Measurements from ENCODE around the gene ZSCAN32. TPM values are rescaled to one million over a fixed set of nuclear protein-coding genes. Genes with fewer than 3 reads are reported as not detected.

ZSCAN32 gene
- 14.6 and 17.6 TPM in 2 replicates for total RNA-seq (2014; rRNA removed; shearing (Covaris generic))

DNA sequence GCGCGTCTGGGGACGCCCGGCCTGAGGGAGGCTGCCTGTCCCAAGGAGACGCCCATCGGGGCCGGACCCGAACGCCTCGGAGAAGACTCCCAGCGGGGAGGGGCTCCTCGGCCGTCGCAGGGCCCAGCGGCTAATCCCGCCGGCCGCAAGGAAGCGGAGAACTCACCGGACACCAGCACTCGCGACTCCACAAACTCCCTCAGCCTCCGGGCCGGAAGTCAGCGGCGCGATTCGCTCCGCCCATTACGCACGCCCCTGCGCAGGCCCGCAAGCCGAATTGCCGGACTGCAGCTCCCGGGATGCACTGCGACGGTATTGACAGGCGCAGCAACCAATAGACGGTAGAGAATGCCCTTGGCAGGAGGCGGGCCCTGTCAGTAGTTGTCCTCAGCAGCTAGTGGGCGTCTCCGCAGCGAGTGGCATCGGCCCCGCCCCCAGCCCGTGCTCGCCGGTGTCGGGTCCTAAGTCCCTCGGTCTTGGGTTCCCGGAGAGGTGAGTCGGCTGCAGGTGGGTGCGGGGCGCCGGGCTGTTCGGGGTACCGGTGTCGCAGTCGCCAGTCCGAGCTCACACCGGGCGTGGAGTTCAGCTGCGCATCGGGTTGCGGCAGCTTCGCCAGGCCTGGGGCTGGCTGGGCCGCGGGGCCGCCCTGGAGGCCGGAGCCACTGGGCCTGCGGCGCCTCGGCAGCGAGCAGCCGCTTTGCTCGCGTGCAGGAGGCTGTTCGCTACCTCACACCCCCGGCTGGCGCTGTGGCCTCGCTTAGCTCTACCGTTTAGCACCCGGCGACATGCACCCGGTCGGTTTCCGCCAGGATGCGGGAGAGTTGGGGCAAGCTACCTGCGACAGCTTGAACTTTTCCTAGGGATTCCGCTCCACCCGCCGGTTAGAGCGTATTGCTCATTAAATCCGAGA lies at the start of gene ZSCAN32, which contains the start of gene ZNF174:
TSS of gene ZSCAN32 (minus strand) at position 226 of the 910 bp plus-strand sequence. CDS start 3,447 bp downstream, outside the sequence.
TSS of gene ZNF174 (plus strand) at position 437 of the 910 bp plus-strand sequence. CDS start 790 bp downstream, outside the sequence.
- DNase-seq (ENCODE audit: low spot score) = peak; percentile 98

GRCh38 chr16:3444032-3444388 lies 43.2 kb upstream of the ZSCAN32 start:
- DNase-seq (ENCODE audit: low spot score) = peak; percentile 26

GRCh38 chr16:3443108-3444031 lies 42.6 kb upstream of the ZSCAN32 start, which contains the start of the genes NAA60 and ZNF597:
Gene NAA60, plus strand, starts transcription at chr16:3443680. Its CDS starts 32,548 bp downstream, at chr16:3476228.
Gene ZNF597, minus strand, starts transcription at chr16:3443504. Its CDS starts 351 bp downstream, at chr16:3443153.
- DNase-seq (ENCODE audit: low spot score) = peak; percentile 82

GRCh38 chr16:3439637-3440036 lies 38.8 kb upstream of the ZSCAN32 start:
- no peak for DNase-seq (ENCODE audit: low spot score)

- DNase-seq (ENCODE audit: low spot score) = no peak
These were observed 33.6 kb upstream of the ZSCAN32 start for GRCh38 chr16:3434373-3434772.

DNA sequence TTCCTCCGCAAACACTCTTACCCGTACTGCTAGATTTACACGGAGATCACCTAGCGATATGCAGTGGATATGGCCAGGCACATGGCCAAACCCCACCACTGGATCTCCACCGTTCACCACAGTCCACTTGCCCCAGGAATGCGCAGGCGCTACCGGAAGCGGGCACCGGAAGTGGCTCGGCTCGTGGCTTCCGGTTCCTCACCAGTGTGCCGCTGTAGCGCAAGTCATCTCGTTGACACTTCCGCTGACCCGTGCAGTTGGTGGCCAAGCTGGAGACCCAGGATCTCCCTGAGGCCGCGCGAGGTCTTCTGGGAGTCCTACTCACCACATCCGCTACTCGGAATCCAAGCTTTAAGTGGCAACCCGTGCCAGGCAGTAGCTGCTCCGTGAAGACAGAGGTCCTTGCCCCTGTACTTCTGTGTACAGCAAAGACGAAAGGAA lies 31.0 kb upstream of the ZSCAN32 start:
- DNase-seq (ENCODE audit: low spot score) = no peak

DNA sequence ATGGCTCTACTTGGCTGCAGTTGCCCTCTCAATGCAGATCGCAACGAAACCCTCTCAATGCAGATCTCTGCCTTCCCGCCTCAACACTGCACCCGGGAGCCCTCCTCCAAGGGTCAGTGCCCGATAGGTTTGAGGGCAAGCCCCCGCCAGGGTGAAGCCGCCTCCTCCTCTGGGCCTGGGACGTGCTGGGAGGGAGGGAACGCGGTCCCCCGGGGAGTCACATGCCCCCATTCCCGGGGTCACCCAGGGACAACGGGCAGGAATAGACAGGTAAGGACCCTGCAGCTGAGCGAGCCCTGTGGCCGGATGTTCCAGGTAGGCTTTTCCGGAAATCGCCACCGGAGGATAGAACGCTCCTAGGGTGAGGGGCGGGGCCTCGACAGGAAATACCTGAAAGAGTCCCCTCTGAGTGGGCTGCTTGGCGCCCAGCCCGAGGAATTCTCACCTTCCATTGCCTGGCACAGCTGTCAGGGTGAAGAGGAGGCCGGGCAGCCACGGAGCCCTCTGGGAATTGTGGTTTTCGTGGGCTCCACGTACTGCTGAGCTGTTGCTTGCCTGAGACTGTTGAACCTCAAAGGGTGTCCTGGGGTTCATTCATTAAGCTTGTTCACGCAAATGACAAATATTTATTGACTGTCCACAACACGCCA lies 13.1 kb upstream of the ZSCAN32 start:
- DNase-seq (ENCODE audit: low spot score) = no peak

DNA sequence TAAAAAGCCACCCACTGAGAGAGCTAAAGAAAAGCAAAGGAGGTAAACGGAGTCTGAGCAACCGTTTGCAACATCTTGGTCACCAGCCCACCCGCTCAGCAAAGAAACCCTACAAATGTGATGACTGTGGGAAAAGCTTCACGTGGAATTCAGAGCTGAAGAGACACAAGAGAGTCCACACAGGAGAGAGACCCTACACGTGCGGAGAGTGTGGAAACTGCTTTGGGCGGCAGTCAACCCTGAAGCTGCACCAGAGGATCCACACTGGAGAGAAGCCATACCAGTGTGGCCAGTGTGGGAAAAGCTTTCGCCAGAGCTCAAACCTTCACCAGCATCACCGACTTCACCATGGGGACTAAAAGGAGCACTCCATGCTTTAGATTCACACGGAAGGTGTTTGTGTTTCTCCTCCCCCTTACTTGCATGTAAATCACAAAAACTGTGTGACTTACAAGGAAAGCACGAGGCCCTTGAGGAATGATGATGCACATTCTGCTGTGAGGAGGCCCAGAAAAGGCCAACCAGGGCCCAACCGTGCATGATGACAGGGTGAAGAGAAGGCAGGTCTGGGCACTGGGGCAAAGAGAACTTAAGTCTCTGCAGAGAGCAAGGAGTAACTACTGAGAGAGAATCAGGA lies 7.9 kb upstream of the ZSCAN32 start:
- no peak for DNase-seq (ENCODE audit: low spot score)

- no peak for DNase-seq (ENCODE audit: low spot score)
These were observed 1.1 kb upstream of the ZSCAN32 start for GRCh38 chr16:3401719-3402397.

GRCh38 chr16:3400446-3400778 lies 392 bp downstream of the ZSCAN32 start:
- no peak for DNase-seq (ENCODE audit: low spot score)

DNA sequence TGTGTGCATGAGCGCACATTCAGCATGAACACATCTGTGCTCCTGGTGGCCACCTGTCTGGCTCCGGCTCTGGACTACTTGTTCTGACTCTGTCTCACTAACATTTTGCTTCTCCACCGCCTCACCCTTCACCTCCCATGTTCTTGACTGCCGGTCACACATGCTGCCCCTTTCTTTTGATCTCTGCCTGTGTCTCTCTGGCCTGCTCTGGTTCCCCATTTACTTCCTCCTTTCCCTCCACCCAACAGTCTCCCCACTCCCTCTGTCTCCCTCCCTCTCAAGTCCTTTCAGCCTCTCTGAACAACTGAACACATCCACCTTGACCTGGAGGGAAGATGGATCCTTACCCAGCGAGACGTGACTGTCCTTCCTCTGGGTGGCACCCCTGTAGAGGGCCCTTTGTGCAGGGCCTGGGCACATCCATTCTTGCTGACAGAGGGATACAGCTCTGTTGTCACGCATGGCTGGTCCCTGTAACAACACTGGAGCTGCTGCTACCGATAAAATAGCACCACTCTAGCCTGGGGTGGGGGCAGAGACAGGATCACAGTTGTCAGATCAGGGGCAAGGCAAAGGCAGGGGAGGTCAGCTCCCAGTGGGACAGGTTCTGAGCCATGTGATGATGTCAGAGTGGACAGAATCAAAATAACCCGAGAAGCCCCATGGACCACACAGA lies 11.0 kb downstream of the ZSCAN32 start:
- no peak for DNase-seq (ENCODE audit: low spot score)

DNA sequence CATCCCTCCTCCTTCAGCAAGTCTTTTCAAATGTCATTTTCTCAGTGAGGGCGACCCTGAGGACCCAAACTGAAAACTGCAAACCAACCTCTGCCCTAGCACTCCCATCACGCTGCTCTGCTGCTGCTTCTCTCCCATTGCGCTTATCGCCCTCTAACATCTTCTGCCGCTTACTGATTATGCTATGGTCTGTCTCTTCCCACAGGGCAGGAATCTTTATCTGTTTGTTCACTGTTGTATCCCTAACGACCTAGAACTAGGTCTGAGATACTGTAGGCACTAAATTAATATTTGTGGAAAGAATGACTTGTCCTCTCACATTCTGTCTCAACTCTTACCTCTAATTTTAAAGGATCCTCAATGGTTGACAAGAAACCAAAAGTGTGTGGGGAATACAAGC lies 12.5 kb downstream of the ZSCAN32 start:
- DNase-seq (ENCODE audit: low spot score) = no peak

- no peak for DNase-seq (ENCODE audit: low spot score)
These were observed 17.8 kb downstream of the ZSCAN32 start for GRCh38 chr16:3383045-3383448.

DNA sequence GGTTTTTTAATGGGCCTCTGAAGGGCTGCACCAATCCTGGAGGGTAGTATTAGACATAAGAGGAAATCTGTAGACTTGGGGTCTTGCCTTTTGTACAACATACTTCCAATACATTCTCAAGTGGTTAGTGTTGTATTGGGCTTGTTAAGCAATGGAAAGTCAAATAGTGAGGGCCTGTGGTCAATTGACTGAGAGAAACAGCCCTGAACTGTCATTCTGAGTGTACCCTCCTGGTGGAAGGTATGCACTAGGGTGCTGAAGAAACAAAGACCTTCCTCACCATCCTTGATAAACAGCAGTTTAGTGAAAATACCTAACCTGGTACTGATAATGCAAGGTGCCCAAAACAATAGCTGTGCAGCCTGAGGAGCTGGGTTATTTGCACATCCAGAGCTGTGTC lies 22.9 kb downstream of the ZSCAN32 start:
- no peak for DNase-seq (ENCODE audit: low spot score)

DNA sequence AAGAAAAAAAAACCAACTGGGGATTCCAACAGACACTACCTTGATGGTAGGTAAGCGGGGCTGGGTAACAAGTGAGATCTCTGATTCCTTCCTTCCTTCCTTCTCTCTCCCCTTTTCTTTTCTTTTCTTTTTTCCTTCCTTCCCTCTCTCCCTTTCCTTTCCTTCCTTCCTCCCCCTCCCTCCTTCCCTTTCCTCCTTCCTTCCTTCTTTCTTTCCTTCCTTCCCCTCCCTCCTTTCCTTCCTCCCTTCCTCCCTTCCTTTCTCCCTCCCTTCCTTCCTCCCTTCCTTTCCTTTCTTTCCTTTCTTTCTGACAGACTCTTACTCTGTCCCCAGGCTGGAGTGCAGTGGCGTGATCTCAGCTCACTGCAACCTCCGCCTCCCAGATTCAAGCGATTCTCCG lies 25.1 kb downstream of the ZSCAN32 start:
- DNase-seq (ENCODE audit: low spot score) = no peak

GRCh38 chr16:3369073-3369472 lies 31.7 kb downstream of the ZSCAN32 start:
- DNase-seq (ENCODE audit: low spot score) = no peak

DNA sequence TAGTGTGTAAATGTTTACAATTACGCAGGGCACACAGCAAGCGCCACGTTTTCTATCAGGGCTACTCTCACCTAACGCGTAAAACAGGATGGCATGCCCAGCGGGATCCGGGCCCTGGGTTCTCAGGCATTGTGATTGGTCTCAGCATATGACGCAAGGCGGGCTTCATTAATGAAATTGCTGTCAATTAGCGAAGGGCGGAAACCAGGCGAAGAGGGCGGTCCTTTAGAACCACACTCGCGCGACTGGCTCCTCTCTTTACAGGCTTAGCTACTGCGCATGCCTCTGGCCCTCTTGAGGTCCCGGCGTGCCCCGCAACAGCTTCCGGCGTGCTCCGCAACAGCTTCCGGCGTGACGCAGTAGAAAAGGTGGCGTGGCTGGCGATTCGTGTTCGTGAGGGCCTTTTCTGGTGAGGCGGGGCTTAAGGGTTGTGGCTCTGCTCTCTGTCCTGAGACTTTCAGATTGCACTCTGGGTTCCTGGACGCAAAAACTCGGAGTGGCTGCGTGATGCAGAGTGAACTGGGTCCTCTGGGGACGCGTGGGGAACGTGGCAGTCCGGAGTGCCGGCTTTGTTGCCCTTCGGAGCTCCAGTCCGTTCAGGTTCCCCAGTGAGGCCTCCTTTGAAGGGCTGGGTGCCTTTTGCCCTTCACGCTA lies 35.9 kb downstream of the ZSCAN32 start:
- peak; percentile 91 for DNase-seq (ENCODE audit: low spot score)

- no peak for DNase-seq (ENCODE audit: low spot score)
These were observed 37.0 kb downstream of the ZSCAN32 start for GRCh38 chr16:3363793-3364192.

- DNase-seq (ENCODE audit: low spot score) = no peak
These were observed 37.9 kb downstream of the ZSCAN32 start for GRCh38 chr16:3362931-3363330.
